Activated CD8-positive, alpha-beta T cell treated with anti-CD3 and anti-CD28 coated beads for 36 hours (primary cell): ENCODE results near the gene MOGAT1. TPM values are rescaled to one million over a fixed set of nuclear protein-coding genes. Genes with fewer than 3 reads are reported as not detected.
A peak's percentile ranks its signal among the peaks of the same experiment; 100 is the strongest.
"Not testable (repeated sequence)": the region's sequence is repeated elsewhere in the genome, so short reads cannot be mapped to it uniquely, and the experiment has no call there.

ENCODE experiments used
- ATAC-seq: fragments of 200-7000 bp; cut with Tn5 transposase; one replicate; pipeline ENCODE4 v1.10.0; 2021; ENCODE audit warnings: mild to moderate bottlenecking, moderate library complexity
- CTCF ChIA-PET: fragments of 350-600 bp; sonication (Branson Sonifier 250); formaldehyde crosslinking; loops from one replicate; lab custom pipeline; 2021; ENCODE audit warnings: antibody characterized with exemption; lab: Charles Lee
- POLR2A ChIA-PET: fragments of 350-600 bp; sonication (Branson Sonifier 250); formaldehyde crosslinking; loops from one replicate; lab custom pipeline; 2021; ENCODE audit warnings: antibody characterized with exemption; lab: Charles Lee
- DNase-seq: peaks from one replicate; pipeline ENCODE4 v3.0.0-alpha.2; 2020
- H3K27ac Mint-ChIP-seq: one replicate; pipeline ENCODE4 v1.8.0; 2021; ENCODE audit warnings: mild to moderate bottlenecking, mixed read lengths
- H3K27me3 Mint-ChIP-seq: one replicate; pipeline ENCODE4 v1.8.0; 2021; ENCODE audit warnings: mixed read lengths
- H3K36me3 Mint-ChIP-seq: one replicate; pipeline ENCODE4 v1.8.0; 2021; ENCODE audit warnings: low read depth, mixed read lengths
- H3K4me1 Mint-ChIP-seq: one replicate; pipeline ENCODE4 v1.8.0; 2021; ENCODE audit warnings: low read depth, mixed read lengths
- H3K4me3 Mint-ChIP-seq: one replicate; pipeline ENCODE4 v1.8.0; 2021; ENCODE audit warnings: mild to moderate bottlenecking, moderate library complexity, mixed read lengths
- H3K9me3 Mint-ChIP-seq: one replicate; pipeline ENCODE4 v1.8.0; 2021; ENCODE audit warnings: mixed read lengths
- intact Hi-C: fragments of 100-400 bp; cut with micrococcal nuclease; formaldehyde crosslinking; loops from one replicate; pipeline ENCODE4 v1.10.0; 2022
- total RNA-seq, 2 experiments: library from RNA; stranded (reverse); gene quantifications; one replicate each; pipeline ENCODE4 v1.2.3, GENCODE V29; 2021
- TF ChIP-seq, protein P1 (sequence below): fragments of 200-600 bp; IDR thresholded peaks from one replicate; pipeline ENCODE4 v1.8.0; 2022; ENCODE audit warnings: antibody characterized with exemption, mild to moderate bottlenecking

The MOGAT1 gene
- total RNA-seq, 2 experiments from 2014 or later, result not detected

DNA sequence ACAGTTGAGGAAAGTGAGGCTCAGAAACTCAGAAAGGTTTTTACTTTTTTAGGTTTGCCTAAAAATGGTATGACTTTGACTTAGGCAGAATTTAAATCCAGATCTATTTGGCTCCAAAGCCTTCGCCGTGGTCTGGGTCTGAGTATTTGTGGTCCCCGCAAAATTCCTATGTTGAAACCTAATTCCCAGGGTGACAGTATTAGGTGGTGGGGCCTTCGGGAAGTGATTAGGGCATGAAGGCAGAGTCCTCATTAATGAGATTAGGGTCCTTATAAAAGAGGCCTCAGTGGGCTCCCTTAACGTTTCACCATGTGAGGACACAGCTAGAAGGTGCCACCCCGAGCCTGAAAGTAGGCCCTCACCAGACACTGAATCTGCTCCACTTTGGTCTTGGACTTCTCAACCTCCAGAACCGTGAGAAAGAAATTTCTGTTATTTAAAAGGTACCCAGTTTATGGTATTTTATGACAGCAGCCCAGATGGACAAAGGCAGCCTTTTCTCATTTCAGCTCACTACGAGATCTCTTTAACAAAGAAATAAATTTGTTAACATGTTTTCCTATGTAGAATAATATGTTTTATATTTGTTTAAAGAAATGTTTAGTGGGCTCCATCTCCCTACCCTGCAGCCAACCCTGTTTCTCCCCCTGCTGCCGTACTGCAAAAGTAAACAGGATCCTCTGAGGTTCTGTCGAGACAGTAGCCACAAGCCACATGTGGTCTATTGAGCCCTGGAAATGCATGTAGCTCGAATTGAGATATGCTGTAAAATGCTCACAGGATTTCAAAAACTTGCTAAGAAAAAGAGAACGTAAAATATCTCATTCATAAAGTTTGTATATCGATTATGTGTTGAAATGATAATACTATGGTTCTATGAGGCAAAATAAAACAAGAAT, 80.6 kb downstream of the MOGAT1 start:
- ChIA-PET CTCF (interaction anchor here (0.9 to 1.4 kb wide), 2 partner anchors 43 to 46 kb away, joined by 3 to 4 read pairs; no protein-coding TSS in a partner anchor), POLR2A (interaction anchor here (0.9 kb wide), 1 partner anchor 9 kb away, joined by 3 read pairs; no protein-coding TSS in a partner anchor)
- Mint-ChIP-seq H3K4me3 (no peak overlapping the region), H3K4me1 (peaks cover 20% of the 10 kb centered on the region), H3K9me3 (no peaks in the 10 kb centered on the region), H3K27ac (no peak overlapping the region), H3K27me3 (no peaks in the 10 kb centered on the region), H3K36me3 (no peaks in the 10 kb centered on the region)
- intact Hi-C loops, result no loop called here
- TF ChIP-seq, protein P1, sequence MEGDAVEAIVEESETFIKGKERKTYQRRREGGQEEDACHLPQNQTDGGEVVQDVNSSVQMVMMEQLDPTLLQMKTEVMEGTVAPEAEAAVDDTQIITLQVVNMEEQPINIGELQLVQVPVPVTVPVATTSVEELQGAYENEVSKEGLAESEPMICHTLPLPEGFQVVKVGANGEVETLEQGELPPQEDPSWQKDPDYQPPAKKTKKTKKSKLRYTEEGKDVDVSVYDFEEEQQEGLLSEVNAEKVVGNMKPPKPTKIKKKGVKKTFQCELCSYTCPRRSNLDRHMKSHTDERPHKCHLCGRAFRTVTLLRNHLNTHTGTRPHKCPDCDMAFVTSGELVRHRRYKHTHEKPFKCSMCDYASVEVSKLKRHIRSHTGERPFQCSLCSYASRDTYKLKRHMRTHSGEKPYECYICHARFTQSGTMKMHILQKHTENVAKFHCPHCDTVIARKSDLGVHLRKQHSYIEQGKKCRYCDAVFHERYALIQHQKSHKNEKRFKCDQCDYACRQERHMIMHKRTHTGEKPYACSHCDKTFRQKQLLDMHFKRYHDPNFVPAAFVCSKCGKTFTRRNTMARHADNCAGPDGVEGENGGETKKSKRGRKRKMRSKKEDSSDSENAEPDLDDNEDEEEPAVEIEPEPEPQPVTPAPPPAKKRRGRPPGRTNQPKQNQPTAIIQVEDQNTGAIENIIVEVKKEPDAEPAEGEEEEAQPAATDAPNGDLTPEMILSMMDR, result no peak
- peak; percentile 50 for DNase-seq
- no peak for ATAC-seq

DNA sequence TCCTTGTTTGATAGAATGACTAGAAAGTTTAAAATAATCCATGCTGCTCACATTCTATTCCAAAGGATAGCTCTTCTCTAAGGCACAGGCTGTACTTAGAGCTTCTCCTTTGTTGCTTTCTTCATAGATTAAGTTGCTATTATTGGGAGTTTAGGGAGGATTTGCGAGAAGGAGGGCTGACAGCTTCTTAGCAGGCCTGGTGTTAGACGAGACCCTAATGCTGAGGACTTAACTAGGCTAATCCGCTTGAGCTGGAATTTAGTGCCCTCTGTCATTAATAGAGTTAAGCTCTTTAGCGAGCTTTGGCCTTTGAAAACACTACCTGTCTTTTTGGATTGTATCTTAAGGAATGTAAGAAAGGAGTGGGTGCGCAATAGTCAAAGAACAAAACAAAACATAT, 81.3 kb downstream of the MOGAT1 start:
- H3K27ac Mint-ChIP-seq, result no peak overlapping the region
- ChIA-PET POLR2A (interaction anchor here (0.7 to 0.9 kb wide), 2 partner anchors 10 to 39 kb away, joined by 3 read pairs; no protein-coding TSS in a partner anchor), CTCF (interaction anchor here (0.9 to 1.4 kb wide), 3 partner anchors 44 to 186 kb away, joined by 3 to 5 read pairs (median 4); no protein-coding TSS in a partner anchor)
- ATAC-seq, result no peak
- intact Hi-C loops, result no loop called here
- no peak for DNase-seq
- TF ChIP-seq, protein P1, result no peak
- H3K4me1 Mint-ChIP-seq, result peaks cover 14% of the 10 kb centered on the region
- no peak overlapping the region for H3K4me3 Mint-ChIP-seq
- no peaks in the 10 kb centered on the region for H3K36me3 Mint-ChIP-seq
- H3K9me3 Mint-ChIP-seq, result no peaks in the 10 kb centered on the region
- H3K27me3 Mint-ChIP-seq, result no peaks in the 10 kb centered on the region

DNA sequence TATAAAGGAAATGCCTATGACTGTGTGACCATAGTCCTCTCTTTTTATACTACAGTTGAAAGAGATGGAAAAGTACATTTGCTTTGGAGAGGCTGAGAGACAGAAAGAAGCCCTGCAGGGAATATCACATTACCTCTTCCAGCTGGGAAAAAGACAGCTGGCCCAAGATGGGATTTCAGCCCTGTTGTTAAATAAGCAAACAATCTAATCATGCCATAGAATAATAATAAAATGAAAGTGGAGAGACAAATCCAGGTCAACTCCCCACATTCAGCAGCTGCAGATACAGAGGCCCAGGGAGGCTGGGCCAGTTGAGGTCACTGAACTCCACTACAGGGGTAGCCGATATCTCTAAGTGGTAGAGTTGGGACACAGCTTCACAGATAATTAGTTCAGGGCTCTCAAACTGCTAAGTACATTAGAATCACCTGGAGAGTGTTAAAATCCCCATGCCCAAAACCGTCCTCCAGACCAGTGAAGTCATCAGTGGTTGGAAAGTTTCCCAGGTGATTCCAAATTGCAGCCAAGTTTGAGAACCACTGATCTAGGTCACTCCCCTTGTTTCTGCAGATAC, 81.9 kb downstream of the MOGAT1 start:
- no peaks in the 10 kb centered on the region for H3K9me3 Mint-ChIP-seq
- DNase-seq (no peak), ATAC-seq (no peak)
- H3K4me1 Mint-ChIP-seq, result peaks cover 10% of the 10 kb centered on the region
- H3K27me3 Mint-ChIP-seq, result no peaks in the 10 kb centered on the region
- H3K27ac Mint-ChIP-seq, result no peak overlapping the region
- intact Hi-C loops, result no loop called here
- ChIA-PET POLR2A (interaction anchor here (0.7 to 0.9 kb wide), 2 partner anchors 10 to 39 kb away, joined by 3 read pairs; no protein-coding TSS in a partner anchor), CTCF (interaction anchor here (0.8 to 1.4 kb wide), 4 partner anchors 10 to 194 kb away, joined by 3 to 5 read pairs (median 4); no protein-coding TSS in a partner anchor)
- no peaks in the 10 kb centered on the region for H3K36me3 Mint-ChIP-seq
- no peak overlapping the region for H3K4me3 Mint-ChIP-seq
- TF ChIP-seq, protein P1, result no peak

DNA sequence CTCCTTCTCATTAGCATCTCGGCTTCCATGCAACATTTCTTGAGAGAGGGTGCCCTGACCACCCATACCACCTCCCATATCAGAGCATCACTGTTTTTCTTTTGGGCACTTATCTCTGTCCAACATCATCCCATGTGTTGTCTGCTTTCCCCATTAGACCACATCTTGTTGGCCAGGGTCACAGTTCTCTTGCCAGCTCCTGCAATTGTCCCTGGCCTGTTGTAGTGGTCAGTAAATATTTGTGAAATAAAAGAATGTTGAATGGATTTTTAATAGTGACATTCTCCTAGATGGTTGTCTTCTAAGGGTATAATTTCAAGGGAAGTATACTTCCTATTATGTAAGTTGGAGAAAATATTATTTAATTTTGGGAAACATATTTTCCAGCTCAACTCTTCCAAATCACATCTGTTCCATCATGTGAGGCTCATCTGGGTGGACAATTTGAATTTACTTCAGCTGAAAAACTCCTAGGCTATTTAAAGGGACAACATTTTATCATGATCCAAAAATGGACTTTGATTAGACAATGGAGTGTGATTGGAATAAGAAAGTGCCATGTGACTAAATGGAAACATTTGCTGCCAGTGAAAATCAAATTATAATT, 83.0 kb downstream of the MOGAT1 start:
- H3K27ac Mint-ChIP-seq, result no peak overlapping the region
- TF ChIP-seq, protein P1, result no peak
- no peaks in the 10 kb centered on the region for H3K27me3 Mint-ChIP-seq
- CTCF ChIA-PET, result interaction anchor here (0.6 to 1.2 kb wide), 3 partner anchors 9 to 549 kb away, joined by 3 read pairs; no protein-coding TSS in a partner anchor
- intact Hi-C loops, result no loop called here
- ATAC-seq (no peak), DNase-seq (no peak)
- POLR2A ChIA-PET, result no interaction called here
- H3K4me1 Mint-ChIP-seq, result peaks cover 10% of the 10 kb centered on the region
- H3K36me3 Mint-ChIP-seq, result no peaks in the 10 kb centered on the region
- no peak overlapping the region for H3K4me3 Mint-ChIP-seq
- no peaks in the 10 kb centered on the region for H3K9me3 Mint-ChIP-seq

DNA sequence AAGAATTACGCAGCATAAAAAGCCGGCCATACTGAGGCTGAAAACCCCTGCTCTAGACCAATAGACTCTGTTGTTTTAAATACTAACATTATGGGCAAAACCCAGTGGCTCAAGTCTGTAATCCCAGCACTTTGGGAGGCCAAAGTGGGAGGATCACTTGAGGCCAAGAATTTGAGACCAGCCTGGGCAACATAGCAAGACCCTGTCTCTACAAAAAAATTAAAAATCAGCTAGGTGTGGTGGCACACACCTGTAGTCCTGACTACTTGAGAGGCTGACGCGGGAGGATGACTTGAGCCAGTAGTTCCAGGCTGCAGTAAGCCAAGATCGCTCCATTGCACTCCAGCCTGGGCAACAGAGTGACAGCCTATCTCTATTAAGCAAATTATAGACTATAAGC, 84.1 kb downstream of the MOGAT1 start:
- ATAC-seq, H3K27ac Mint-ChIP-seq, intact Hi-C loops, POLR2A ChIA-PET, H3K9me3 Mint-ChIP-seq, CTCF ChIA-PET, H3K4me1 Mint-ChIP-seq, H3K36me3 Mint-ChIP-seq, H3K27me3 Mint-ChIP-seq, H3K4me3 Mint-ChIP-seq, DNase-seq: not testable (repeated sequence)
